KG1 (cell line): ENCODE data around the gene PDE3A.
"Not testable (repeated sequence)": the region's sequence is repeated elsewhere in the genome, so short reads cannot be mapped to it uniquely, and the experiment has no call there.

ENCODE experiments used
- DNase-seq: peaks from one replicate; lab custom pipeline; 2025; lab: John Stamatoyannopoulos, UW

The PDE3A gene

DNA sequence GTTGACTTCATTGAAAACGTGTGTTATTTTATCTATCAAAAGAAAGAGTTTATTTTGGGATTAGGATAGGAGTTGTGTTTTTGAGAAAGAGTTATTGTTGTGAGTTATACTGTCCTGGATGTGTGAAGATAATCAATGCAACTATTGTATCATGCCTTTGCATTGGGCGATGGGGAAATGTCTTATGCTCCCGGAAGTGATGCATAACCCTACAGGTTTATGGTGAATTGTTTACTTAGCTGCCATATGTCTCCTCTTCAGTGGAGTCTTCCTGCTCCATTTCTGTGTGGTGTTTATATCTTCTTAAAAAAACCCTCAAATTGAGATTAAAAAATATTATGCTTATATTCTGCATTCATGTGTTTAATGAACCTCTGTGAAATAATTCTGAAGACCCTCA is 6.5 kb downstream of the PDE3A start:
- no peak for DNase-seq

GRCh38 chr12:20375560-20375959 is 7.2 kb downstream of the PDE3A start:
- DNase-seq: no peak

GRCh38 chr12:20376984-20377383 is 8.6 kb downstream of the PDE3A start:
- DNase-seq: no peak

DNA sequence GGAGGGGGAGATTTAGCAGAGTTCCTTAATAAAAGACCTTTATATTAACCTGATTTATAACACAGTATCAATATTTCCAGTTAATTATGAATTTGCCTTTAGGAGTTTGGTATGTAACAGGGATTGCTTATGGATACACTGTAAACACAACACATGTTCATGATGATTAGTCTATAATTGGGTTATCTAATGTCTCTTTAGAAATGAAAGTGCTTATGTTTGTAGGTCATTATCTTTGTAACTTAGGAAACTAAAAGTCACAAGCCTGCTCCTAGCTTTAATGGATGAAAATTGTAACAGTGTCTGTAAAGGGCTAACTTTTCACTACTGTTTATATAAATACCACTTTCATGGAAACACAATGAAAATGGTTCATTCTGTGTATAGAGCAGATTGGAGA is 9.4 kb downstream of the PDE3A start:
- no peak for DNase-seq

DNA sequence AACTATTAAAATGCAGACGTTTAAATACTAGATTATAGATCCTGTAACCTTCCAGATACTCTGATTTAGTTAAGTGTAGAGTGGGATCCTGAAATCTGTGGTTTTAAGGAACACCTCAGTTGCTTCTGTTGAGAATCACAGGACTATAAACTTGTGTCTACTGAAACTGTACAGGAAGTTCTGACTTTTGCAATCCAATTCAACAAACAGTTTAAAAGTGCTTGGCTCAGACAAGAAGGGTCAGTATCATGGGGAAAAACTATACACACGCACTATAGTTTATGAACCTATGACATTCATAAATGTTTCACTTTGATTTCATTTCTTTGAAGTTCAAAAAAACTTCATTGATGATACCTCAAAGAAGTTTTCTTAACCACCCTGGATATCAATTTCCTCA is 13.8 kb downstream of the PDE3A start:
- DNase-seq: no peak

DNA sequence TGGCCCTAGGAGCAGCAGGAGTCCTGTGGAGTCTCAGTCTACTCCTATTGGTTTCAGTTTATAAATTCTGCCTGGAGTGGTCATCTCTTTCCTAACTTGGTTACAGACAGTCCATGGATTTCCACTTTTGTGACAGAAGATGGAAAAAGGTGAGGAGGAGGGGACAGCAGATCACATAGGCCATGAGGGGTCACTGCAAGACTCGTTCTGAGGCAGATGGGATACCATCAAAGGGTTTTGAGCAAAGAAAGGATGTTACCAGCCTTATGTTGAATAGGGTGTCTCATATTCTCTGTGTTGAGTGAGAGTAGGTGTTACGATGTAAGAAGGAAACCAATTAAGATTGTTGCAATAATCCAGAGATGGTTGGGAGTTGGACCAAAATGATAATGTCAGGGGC is 15.3 kb downstream of the PDE3A start:
- DNase-seq: no peak

DNA sequence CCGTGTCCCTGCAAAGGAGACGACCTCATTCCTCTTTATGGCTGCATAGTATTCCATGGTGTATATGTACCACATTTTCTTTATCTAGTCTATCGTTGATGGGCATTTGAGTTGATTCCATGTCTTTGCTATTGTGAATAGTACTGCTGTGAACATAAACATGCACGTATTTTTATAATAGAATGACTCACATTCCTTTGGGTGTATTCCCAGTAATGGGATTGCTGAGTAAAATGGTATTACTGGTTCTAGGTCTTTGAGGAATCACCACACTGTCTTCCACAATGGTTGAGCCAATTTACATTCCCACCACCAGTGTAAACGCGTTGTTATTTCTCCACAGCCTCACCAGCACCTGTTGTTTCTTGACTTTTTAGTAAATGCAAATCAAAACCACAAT is 16.5 kb downstream of the PDE3A start:
- DNase-seq: not testable (repeated sequence)

GRCh38 chr12:20390846-20391245 is 22.5 kb downstream of the PDE3A start:
- no peak for DNase-seq

DNA sequence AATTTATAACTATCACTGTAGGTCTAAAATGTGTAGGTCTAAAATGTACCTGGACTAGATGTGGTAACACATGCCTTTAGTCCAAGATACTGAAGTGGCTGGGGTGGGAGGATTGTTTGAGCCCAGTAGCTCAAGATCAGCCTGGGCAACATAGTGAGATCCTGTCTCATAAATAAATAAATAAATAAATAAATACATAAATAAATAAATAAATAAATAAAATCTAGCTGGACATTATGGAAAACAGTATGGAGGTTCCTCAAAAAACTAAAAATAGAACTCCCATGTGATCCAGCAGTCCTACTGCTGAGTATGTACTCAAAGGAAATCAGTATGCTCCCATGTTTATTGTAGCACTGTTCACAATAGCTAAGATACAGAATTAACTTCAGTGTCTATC is 24.0 kb downstream of the PDE3A start:
- DNase-seq: no peak

DNA sequence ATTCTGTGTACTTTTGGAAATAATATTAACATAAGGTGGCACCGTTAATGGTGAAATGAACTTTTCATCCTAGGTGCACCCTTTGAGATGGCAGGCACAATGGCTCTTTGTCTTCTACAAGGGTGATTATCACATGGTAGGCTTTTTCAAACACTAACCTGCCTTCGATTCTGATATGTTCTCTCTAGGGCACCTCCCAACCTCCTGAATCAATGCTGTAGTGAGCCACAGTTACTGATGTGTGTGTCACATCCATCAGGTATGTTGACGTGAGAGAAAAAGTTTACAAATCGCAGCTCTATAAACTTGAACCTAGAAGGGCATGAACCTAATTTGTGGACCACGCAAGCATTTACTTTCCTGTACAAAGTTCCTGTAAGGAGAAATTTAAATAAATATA is 25.4 kb downstream of the PDE3A start:
- no peak for DNase-seq

DNA sequence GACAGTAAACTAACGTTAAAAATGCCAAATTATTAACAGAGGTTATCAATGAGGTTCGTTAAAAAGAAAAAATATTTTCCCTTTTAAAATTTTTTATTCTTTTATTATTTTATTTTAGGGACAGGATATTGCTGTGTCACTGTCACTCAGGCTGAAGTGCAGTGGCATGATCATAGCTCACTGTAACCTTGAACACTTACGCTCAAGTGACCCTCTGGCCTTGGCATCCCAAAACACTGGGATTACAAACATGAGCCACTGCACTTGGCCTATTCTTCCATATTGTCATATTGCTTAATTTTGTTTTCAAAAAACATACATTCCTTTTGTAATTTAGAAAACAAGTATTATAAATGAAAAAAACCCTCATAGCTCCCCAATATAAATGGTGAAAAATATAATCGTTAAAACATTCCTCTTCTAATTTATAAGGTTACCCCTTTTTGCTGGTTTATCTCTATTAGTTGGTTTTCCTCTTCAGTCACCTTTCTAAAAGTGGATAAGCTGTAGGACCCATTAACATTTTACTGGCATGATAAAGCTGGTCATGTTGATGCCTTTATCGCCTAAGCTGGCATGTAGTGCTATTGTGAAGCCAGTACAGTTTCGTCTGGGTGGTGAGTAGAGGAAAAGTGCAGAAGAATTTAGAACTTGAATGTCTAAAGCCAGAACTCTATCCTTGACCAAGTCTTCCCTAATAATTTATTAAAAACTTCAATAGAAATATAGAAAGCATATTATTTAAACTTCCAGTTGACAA is 27.6 kb downstream of the PDE3A start:
- no peak for DNase-seq

GRCh38 chr12:20398686-20399085 is 30.3 kb downstream of the PDE3A start:
- DNase-seq: no peak

GRCh38 chr12:20400003-20400402 is 31.7 kb downstream of the PDE3A start:
- DNase-seq: no peak

GRCh38 chr12:20403230-20403629 is 34.9 kb downstream of the PDE3A start:
- DNase-seq: no peak

- DNase-seq: no peak
These were observed 36.4 kb downstream of the PDE3A start for GRCh38 chr12:20404576-20405346.

DNA sequence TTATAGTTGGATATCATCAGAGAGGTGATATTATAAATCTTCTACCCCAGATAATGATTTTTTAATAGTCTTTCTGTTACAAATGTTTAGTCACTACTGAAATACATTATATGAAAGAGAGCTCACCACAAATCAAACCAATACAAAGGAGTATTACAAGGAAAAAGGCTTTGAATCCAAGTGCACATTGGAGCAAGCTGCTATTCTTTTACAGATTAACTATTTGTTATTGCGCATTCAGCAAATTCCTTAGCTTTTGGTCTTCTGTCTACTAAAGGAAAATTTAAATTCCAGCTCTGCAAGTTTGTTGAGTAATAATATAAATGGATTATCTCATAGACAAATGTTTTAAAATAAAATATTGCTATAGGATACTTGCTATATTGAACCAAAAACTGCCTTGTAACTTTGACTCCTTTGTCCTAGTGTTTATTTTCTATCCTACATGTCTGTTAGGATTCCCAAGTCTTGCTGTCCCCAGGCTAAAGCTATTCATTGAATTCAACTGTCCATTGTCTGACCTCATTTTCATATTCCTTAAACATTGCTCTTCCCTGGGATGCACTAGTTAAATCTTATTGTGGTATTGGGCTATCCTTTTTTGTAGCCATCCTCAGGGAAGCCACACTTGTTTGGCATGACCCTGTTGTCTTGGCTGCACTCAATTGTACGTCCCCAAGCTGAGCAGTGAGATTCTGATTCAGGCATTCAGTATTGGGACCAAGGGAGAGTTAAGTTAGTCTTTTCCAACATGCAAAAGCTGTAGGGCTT is 41.5 kb downstream of the PDE3A start:
- no peak for DNase-seq

DNA sequence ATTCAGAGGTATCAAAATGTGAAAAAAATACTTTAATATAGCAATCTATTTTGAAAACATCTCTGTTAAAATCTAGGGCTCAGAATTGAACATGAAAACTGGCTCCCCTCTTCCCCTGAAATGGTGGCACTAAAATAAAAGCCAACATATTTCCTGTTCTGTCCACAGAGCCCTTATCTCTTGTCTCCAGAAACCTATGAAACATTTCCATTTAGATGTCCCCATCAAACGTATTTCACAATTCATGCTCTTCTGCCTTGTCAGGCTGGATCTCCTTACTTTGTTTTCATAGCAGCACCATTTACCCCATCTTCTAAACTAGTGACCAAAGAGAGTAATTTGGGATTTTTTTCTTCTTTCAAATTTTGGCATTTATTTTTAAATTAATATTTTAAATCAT is 42.4 kb downstream of the PDE3A start:
- no peak for DNase-seq

DNA sequence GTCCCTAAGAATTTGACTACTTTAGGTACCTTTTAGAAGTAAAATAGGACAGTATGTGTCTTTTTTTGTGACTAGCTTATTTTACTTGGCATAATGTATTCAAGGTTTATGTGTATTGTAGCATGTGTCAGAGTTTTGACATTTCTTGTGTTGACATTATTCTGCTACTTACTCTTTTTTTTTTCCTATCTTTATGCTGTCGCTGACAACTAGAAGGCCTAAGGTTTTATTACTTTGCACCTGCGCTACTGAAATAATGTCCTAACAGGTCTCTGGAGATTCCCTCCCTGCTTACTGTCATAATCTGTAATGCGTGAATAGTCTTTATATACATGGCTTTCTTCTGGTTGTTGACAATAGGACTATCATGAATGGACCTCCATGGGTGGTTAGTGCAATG is 43.0 kb downstream of the PDE3A start:
- DNase-seq: no peak

DNA sequence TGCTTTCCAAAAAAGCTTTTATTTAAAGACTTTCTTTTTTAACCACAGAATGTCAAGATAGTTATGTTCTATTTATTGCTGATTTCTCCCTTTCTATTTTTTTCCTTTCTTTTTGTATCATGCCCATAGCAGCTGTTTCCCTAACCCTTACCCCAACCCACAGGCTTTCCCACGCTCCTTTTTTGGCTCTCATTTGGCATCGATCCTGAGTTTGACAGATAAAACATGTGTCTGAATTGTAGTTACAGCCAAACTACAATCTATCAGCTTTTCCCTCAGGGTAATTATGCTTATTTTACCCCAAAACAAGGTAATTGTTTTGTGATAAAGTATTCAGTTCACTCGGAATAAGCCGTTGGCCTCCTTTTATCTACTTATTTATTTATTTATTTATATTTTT is 46.7 kb downstream of the PDE3A start:
- no peak for DNase-seq

DNA sequence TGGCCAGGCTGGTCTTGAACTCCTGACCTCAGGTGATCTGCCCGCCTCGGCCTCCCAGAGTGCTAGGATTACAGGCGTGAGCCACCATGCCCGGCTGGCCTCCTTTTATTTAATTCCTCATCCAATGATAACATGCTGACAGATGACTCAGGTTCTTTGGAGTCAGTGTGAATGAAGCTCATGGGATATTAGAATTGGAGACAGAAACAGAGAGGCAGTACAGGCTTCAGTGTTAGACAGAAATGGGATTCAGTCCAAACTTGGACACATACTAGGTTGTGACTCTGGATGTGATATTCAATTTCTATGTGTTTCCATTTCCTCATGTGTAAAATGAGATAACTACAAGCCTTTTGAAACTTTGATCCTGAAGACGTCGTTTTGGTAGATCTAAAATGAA is 47.3 kb downstream of the PDE3A start:
- no peak for DNase-seq

DNA sequence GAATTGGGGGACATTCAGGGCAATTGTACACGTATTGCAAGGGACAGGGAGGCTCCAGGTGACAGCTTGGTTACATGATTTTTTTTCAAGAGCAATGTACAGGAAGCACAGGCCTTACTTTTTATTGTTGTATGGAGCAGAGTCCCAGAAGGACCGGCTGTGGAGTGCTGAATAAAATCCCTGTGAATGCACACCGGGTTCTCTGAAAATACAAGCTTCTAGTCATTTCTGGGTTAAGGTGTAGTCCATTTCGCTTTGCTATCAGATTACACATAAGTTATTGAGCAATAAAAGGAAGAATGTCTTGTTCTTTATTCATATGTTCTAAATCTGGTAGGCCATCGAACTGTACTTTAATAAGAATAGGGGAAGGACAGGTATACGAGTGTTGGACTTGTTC is 52.2 kb downstream of the PDE3A start:
- no peak for DNase-seq

DNA sequence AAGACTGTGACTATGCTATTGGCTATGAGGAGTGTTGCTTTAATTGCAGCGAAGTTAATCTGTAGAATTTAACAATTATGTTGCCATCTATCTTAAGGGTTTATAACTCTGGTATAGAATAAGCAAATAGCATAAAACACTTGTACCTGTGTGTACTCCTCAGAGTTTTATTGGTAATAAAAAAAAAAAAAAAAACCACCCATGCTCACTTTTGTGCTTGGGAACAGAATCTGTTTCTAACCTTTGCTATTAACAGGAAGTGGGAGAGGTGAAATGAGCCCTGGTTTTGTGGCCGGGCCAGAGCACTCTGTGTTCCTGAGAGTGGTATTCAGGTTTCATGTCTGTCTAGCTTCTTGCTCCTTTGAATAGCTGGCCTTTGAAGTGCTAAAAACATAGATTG is 53.1 kb downstream of the PDE3A start:
- DNase-seq: no peak

GRCh38 chr12:20423557-20423956 is 55.2 kb downstream of the PDE3A start:
- no peak for DNase-seq
